ENCODE results near the gene KASH5. TPM values are rescaled to one million over a fixed set of nuclear protein-coding genes. Genes with fewer than 3 reads are reported as not detected.

The KASH5 gene
- total and polyA plus RNA-seq, 7 experiments from 2014 or later = 0.27 to 0.97 (median 0.42) TPM; not detected in 4

- peaks cover 16% of the 10 kb centered on the region in 2 donors for H3K4me1 ChIP-seq (ENCODE audit: control insufficient read depth in 2 of 2, insufficient read depth in 2 of 2, low read length in 2 of 2)
Measured at GRCh38 chr19:49463960-49464740, 76.1 kb downstream of the KASH5 start.

GRCh38 chr19:49465371-49465770 is 77.3 kb downstream of the KASH5 start:
- DNase-seq = no peak
- peak overlapping the region in 8 of 9 donors; percentile 46 to 87 (median 76) for H3K27ac Mint-ChIP-seq
- H3K4me1 Mint-ChIP-seq = peaks cover 13 to 25% (median 14%) of the 10 kb centered on the region in 7 donors
- POLR2A ChIA-PET = interaction anchor here (0.8 to 3.0 kb wide), 6 partner anchors 9 to 22 kb away, joined by 3 to 15 read pairs (median 6); partner anchors contain the start of genes ALDH16A1, PIH1D1 and RPL13A
- Histone ChIP-seq H3K4me1 (ENCODE audit: control insufficient read depth in 2 of 2, insufficient read depth in 2 of 2, low read length in 2 of 2) (peaks cover 24 to 26% of the 10 kb centered on the region in 2 donors), H3K36me3 (ENCODE audit: control insufficient read depth in 2 of 3, insufficient read depth in 3 of 3, low read length in 3 of 3) (peaks cover 0 to 46% (median 3%) of the 10 kb centered on the region in 3 experiments), H3K9me3 (ENCODE audit: control insufficient read depth in 2 of 3, low read length in 3 of 3) (no peaks in the 10 kb centered on the region), H3K27ac (ENCODE audit: low read depth, low read length) (peak overlapping the region; percentile 61), H3K27me3 (ENCODE audit: control insufficient read depth in 2 of 2, insufficient read depth in 2 of 2, low read length in 2 of 2) (no peaks in the 10 kb centered on the region), H3K4me3 (ENCODE audit: low read length) (no peak overlapping the region)
- ATAC-seq = no peak
- peaks cover 0 to 8% (median 4%) of the 10 kb centered on the region in 5 donors for H3K36me3 Mint-ChIP-seq
- H3K27me3 Mint-ChIP-seq = no peaks in the 10 kb centered on the region
- no peaks in the 10 kb centered on the region for H3K9me3 Mint-ChIP-seq
- no peak overlapping the region for H3K4me3 Mint-ChIP-seq
- CTCF ChIA-PET = interaction anchor here (0.6 to 1.4 kb wide), 3 partner anchors 8 to 79 kb away, joined by 3 to 7 read pairs (median 3); partner anchors contain the start of gene FLT3LG
- intact Hi-C loops (cut with micrococcal nuclease) = no loop called here

More at GRCh38 chr19:49463960-49464740, 76.1 kb downstream of the KASH5 start:
- CTCF ChIA-PET = interaction anchor here (0.9 to 1.4 kb wide), 2 partner anchors 9 kb away, joined by 3 read pairs; partner anchors contain the start of gene FLT3LG
- DNase-seq (no peak), ATAC-seq (no peak)
- Histone ChIP-seq H3K27me3 (ENCODE audit: control insufficient read depth in 2 of 2, insufficient read depth in 2 of 2, low read length in 2 of 2) (no peaks in the 10 kb centered on the region), H3K9me3 (ENCODE audit: control insufficient read depth in 2 of 3, low read length in 3 of 3) (no peaks in the 10 kb centered on the region), H3K4me3 (ENCODE audit: low read length) (no peak overlapping the region), H3K36me3 (ENCODE audit: control insufficient read depth in 2 of 3, insufficient read depth in 3 of 3, low read length in 3 of 3) (peaks cover 0 to 57% (median 3%) of the 10 kb centered on the region in 3 experiments), H3K27ac (ENCODE audit: low read depth, low read length) (peak overlapping the region; percentile 29)
- Mint-ChIP-seq H3K27ac (peak overlapping the region in 7 of 9 donors; percentile 46 to 87 (median 78)), H3K36me3 (peaks cover 0 to 8% (median 4%) of the 10 kb centered on the region in 5 donors), H3K27me3 (no peaks in the 10 kb centered on the region), H3K9me3 (no peaks in the 10 kb centered on the region), H3K4me3 (no peak overlapping the region), H3K4me1 (peaks cover 6 to 15% (median 8%) of the 10 kb centered on the region in 7 donors)
- POLR2A ChIA-PET = interaction anchor here (0.6 to 3.0 kb wide), 2 partner anchors 8 to 216 kb away, joined by 3 to 15 read pairs; no protein-coding TSS in a partner anchor
- intact Hi-C loops (cut with micrococcal nuclease) = no loop called here

Other genes with a start within 250 kb of the KASH5 start
- not detected for gene HRC, start 232.9 kb upstream of the KASH5 start, total RNA-seq
- not detected for gene HRC, start 232.9 kb upstream of the KASH5 start, polyA plus RNA-seq
- gene TRPM4, start 230.5 kb upstream of the KASH5 start, total RNA-seq = 1 to 10 TPM in 1 of 5 experiments, under 1 TPM in 3, not detected in 1; 0.72 to 3.2 (median 0.85) TPM
- gene TRPM4, start 230.5 kb upstream of the KASH5 start, polyA plus RNA-seq = under 1 TPM in 1 of 2 donors, not detected in 1; 0.13 TPM
- gene SLC6A16, start 63.1 kb upstream of the KASH5 start, total RNA-seq = 1 to 10 TPM; 3.6 to 6.1 (median 5.3) TPM
- gene SLC6A16, start 63.1 kb upstream of the KASH5 start, polyA plus RNA-seq = 1 to 10 TPM; 1.6 to 3.3 TPM
- gene CD37, start 52.8 kb upstream of the KASH5 start, total RNA-seq = 100 to 1,000 TPM; 269 to 416 (median 345) TPM
- gene CD37, start 52.8 kb upstream of the KASH5 start, polyA plus RNA-seq = 100 to 1,000 TPM; 192 to 226 TPM
- under 1 TPM in 1 of 5 experiments, not detected in 4; 0.29 TPM for gene TEAD2, start 25.8 kb upstream of the KASH5 start, total RNA-seq
- gene TEAD2, start 25.8 kb upstream of the KASH5 start, polyA plus RNA-seq = not detected
- gene DKKL1, start 24.4 kb upstream of the KASH5 start, total RNA-seq = not detected
- not detected for gene DKKL1, start 24.4 kb upstream of the KASH5 start, polyA plus RNA-seq
- not detected for gene PTH2, start 35.2 kb downstream of the KASH5 start, total RNA-seq
- gene PTH2, start 35.2 kb downstream of the KASH5 start, polyA plus RNA-seq = not detected
- not detected for gene GFY, start 37.1 kb downstream of the KASH5 start, total RNA-seq
- gene GFY, start 37.1 kb downstream of the KASH5 start, polyA plus RNA-seq = not detected
- gene SLC17A7, start 53.3 kb downstream of the KASH5 start, total RNA-seq = under 1 TPM in 2 of 5 experiments, not detected in 3; 0.12 to 0.22 TPM
- not detected for gene SLC17A7, start 53.3 kb downstream of the KASH5 start, polyA plus RNA-seq
- gene PIH1D1, start 63.6 kb downstream of the KASH5 start, total RNA-seq = 100 to 1,000 TPM; 136 to 183 (median 159) TPM
- 10 to 100 TPM; 62.7 to 91.8 TPM for gene PIH1D1, start 63.6 kb downstream of the KASH5 start, polyA plus RNA-seq
- 10 to 100 TPM; 27.6 to 38.1 (median 33.3) TPM for gene ALDH16A1, start 65.0 kb downstream of the KASH5 start, total RNA-seq
- gene ALDH16A1, start 65.0 kb downstream of the KASH5 start, polyA plus RNA-seq = 10 to 100 TPM; 28.3 to 37.8 TPM
- 100 to 1,000 TPM in 3 of 5 experiments, 10 to 100 TPM in 2; 90.6 to 401 (median 280) TPM for gene FLT3LG, start 86.0 kb downstream of the KASH5 start, total RNA-seq
- gene FLT3LG, start 86.0 kb downstream of the KASH5 start, polyA plus RNA-seq = 100 to 1,000 TPM; 148 to 168 TPM
- 1,000 to 10,000 TPM; 2,467 to 6,044 (median 5,762) TPM for gene RPL13A, start 99.4 kb downstream of the KASH5 start, total RNA-seq
- 1,000 to 10,000 TPM; 3,356 to 4,438 TPM for gene RPL13A, start 99.4 kb downstream of the KASH5 start, polyA plus RNA-seq
- gene RPS11, start 108.2 kb downstream of the KASH5 start, total RNA-seq = 1,000 to 10,000 TPM; 2,065 to 3,362 (median 2,972) TPM
- 1,000 to 10,000 TPM; 2,125 to 2,254 TPM for gene RPS11, start 108.2 kb downstream of the KASH5 start, polyA plus RNA-seq
- gene FCGRT, start 124.4 kb downstream of the KASH5 start, total RNA-seq = 100 to 1,000 TPM in 1 of 5 experiments, 10 to 100 TPM in 3, 1 to 10 TPM in 1; 8.2 to 177 (median 47.5) TPM
- gene FCGRT, start 124.4 kb downstream of the KASH5 start, polyA plus RNA-seq = 100 to 1,000 TPM; 117 to 129 TPM
- gene RCN3, start 139.8 kb downstream of the KASH5 start, total RNA-seq = 10 to 100 TPM in 1 of 5 experiments, 1 to 10 TPM in 4; 1.9 to 14.5 (median 3.5) TPM
- 10 to 100 TPM in 1 of 2 donors, 1 to 10 TPM in 1; 6.9 to 12.3 TPM for gene RCN3, start 139.8 kb downstream of the KASH5 start, polyA plus RNA-seq
- 100 to 1,000 TPM; 222 to 267 (median 228) TPM for gene NOSIP, start 192.3 kb downstream of the KASH5 start, total RNA-seq
- gene NOSIP, start 192.3 kb downstream of the KASH5 start, polyA plus RNA-seq = 1,000 to 10,000 TPM in 1 of 2 donors, 100 to 1,000 TPM in 1; 933 to 1,232 TPM
- gene PRRG2, start 193.1 kb downstream of the KASH5 start, total RNA-seq = 1 to 10 TPM in 2 of 5 experiments, under 1 TPM in 3; 0.44 to 2.9 (median 0.58) TPM
- under 1 TPM in 1 of 2 donors, not detected in 1; 0.30 TPM for gene PRRG2, start 193.1 kb downstream of the KASH5 start, polyA plus RNA-seq
- gene PRR12, start 202.9 kb downstream of the KASH5 start, total RNA-seq = 10 to 100 TPM; 45.6 to 69.4 (median 60.0) TPM
- under 1 TPM; 0.25 to 0.74 TPM for gene PRR12, start 202.9 kb downstream of the KASH5 start, polyA plus RNA-seq